GM18498 (cell line): Measurements from ENCODE around the gene BLNK.

Experiments used
- ATAC-seq: cut with Tn5 transposase; IDR thresholded peaks from one replicate; pipeline ENCODE4 v1.9.1; 2021; ENCODE audit warnings: mild to moderate bottlenecking, moderate library complexity; ENCODE audit not compliant: unreplicated experiment

The BLNK gene

GRCh38 chr10:96289218-96289910 lies 18.0 kb upstream of the BLNK start:
- ATAC-seq = no peak

GRCh38 chr10:96288151-96288621 lies 16.8 kb upstream of the BLNK start:
- peak; percentile 60 for ATAC-seq

GRCh38 chr10:96287392-96288105 lies 16.2 kb upstream of the BLNK start:
- ATAC-seq = peak; percentile 70

- no peak for ATAC-seq
Measured at GRCh38 chr10:96285331-96285752, 14.0 kb upstream of the BLNK start.

GRCh38 chr10:96283756-96284155 lies 12.4 kb upstream of the BLNK start:
- no peak for ATAC-seq

- no peak for ATAC-seq
Measured at GRCh38 chr10:96283351-96283750, 12.0 kb upstream of the BLNK start.

GRCh38 chr10:96281444-96282029 lies 10.2 kb upstream of the BLNK start:
- ATAC-seq = no peak

GRCh38 chr10:96280859-96281258 lies 9.5 kb upstream of the BLNK start:
- ATAC-seq = no peak

GRCh38 chr10:96279191-96279641 lies 7.8 kb upstream of the BLNK start:
- ATAC-seq = no peak

- ATAC-seq = no peak
Measured at GRCh38 chr10:96276831-96277230, 5.5 kb upstream of the BLNK start.

- no peak for ATAC-seq
Measured at GRCh38 chr10:96276426-96276825, 5.1 kb upstream of the BLNK start.

GRCh38 chr10:96275685-96276418 lies 4.5 kb upstream of the BLNK start:
- no peak for ATAC-seq

GRCh38 chr10:96272316-96273280 lies 1.2 kb upstream of the BLNK start:
- ATAC-seq = no peak

GRCh38 chr10:96270571-96270970 lies 798 bp downstream of the BLNK start:
- no peak for ATAC-seq

- peak; percentile 20 for ATAC-seq
Measured at GRCh38 chr10:96269438-96270300, 1.7 kb downstream of the BLNK start.

GRCh38 chr10:96268341-96268909 lies 2.9 kb downstream of the BLNK start:
- ATAC-seq = no peak

- no peak for ATAC-seq
Measured at GRCh38 chr10:96267234-96267705, 4.1 kb downstream of the BLNK start.

GRCh38 chr10:96266118-96266770 lies 5.1 kb downstream of the BLNK start:
- ATAC-seq = no peak
